WTC11 (cell line): ENCODE results near the gene ZNF584. TPM values are rescaled to one million over a fixed set of nuclear protein-coding genes. Genes with fewer than 3 reads are reported as not detected.

Experiments
- ATAC-seq: fragments of 200-7000 bp; cut with Tn5 transposase; 2 replicates; pipeline ENCODE4 v1.10.0; 2021; ENCODE audit warnings: mild to moderate bottlenecking, moderate library complexity
- CTCF ChIA-PET: fragments of 300-600 bp; sonication (Branson Sonifier 250); formaldehyde crosslinking; loops from one replicate; lab custom pipeline; 2021; ENCODE audit warnings: antibody characterized with exemption; lab: Charles Lee
- POLR2A ChIA-PET: fragments of 350-600 bp; sonication (Branson Sonifier 250); formaldehyde crosslinking; loops from one replicate; lab custom pipeline; 2021; ENCODE audit warnings: antibody characterized with exemption; lab: Charles Lee
- DNase-seq: peaks from one replicate; pipeline ENCODE4 v3.0.0; 2021; ENCODE audit warnings: low spot score
- H3K27ac Mint-ChIP-seq: 2 replicates; pipeline ENCODE4 v1.8.0; 2021; ENCODE audit warnings: mixed read lengths
- H3K27me3 Mint-ChIP-seq: 2 replicates; pipeline ENCODE4 v1.8.0; 2021; ENCODE audit warnings: low read depth, mild to moderate bottlenecking, moderate library complexity, mixed read lengths
- H3K36me3 Mint-ChIP-seq: 2 replicates; pipeline ENCODE4 v1.8.0; 2021; ENCODE audit warnings: mixed read lengths
- H3K4me1 Mint-ChIP-seq: 2 replicates; pipeline ENCODE4 v1.8.0; 2022; ENCODE audit warnings: mixed read lengths
- H3K4me3 Mint-ChIP-seq: 2 replicates; pipeline ENCODE4 v1.8.0; 2021; ENCODE audit warnings: mild to moderate bottlenecking, moderate library complexity, mixed read lengths
- H3K9me3 Mint-ChIP-seq: 2 replicates; pipeline ENCODE4 v1.8.0; 2021; ENCODE audit warnings: mixed read lengths
- ATF3 ChIP-seq: sonication (generic); formaldehyde crosslinking; conservative IDR thresholded peaks from 2 replicates; pipeline ENCODE4 v1.8.1; 2022; ENCODE audit warnings: mild to moderate bottlenecking, missing genetic modification reagents
- E2F1 ChIP-seq: sonication (generic); formaldehyde crosslinking; IDR thresholded peaks from 2 replicates; pipeline ENCODE4 v1.8.0; 2022; ENCODE audit warnings: mild to moderate bottlenecking, missing genetic modification reagents
- E2F5 ChIP-seq: sonication (generic); formaldehyde crosslinking; IDR thresholded peaks from 2 replicates; pipeline ENCODE4 v1.8.1; 2022; ENCODE audit warnings: mild to moderate bottlenecking, moderate library complexity, missing genetic modification reagents
- ERG ChIP-seq: fragments of 250-450 bp; sonication (Bioruptor Pico); IDR thresholded peaks from 2 replicates; pipeline ENCODE4 v1.8.0; 2021; ENCODE audit warnings: mild to moderate bottlenecking
- HMGA2 ChIP-seq: fragments of 250-450 bp; sonication (Bioruptor Pico); IDR thresholded peaks from 2 replicates; pipeline ENCODE4 v1.4.0; 2021; ENCODE audit warnings: mild to moderate bottlenecking, moderate library complexity
- NFATC4 ChIP-seq: fragments of 250-450 bp; sonication (Bioruptor Pico); IDR thresholded peaks from 2 replicates; pipeline ENCODE4 v1.9.0; 2021; ENCODE audit warnings: mild to moderate bottlenecking
- NR3C1 ChIP-seq: sonication (generic); formaldehyde crosslinking; conservative IDR thresholded peaks from 2 replicates; pipeline ENCODE4 v1.8.1; 2023; ENCODE audit warnings: low read depth, mild to moderate bottlenecking, missing genetic modification reagents
- PRDM15 ChIP-seq: sonication (generic); formaldehyde crosslinking; IDR thresholded peaks from 2 replicates; pipeline ENCODE4 v1.8.0; 2022; ENCODE audit warnings: missing genetic modification reagents
- SMAD3 ChIP-seq: sonication (generic); formaldehyde crosslinking; IDR thresholded peaks from 2 replicates; pipeline ENCODE4 v1.8.0; 2022; ENCODE audit warnings: missing genetic modification reagents, mild to moderate bottlenecking, borderline replicate concordance
- ZNF138 ChIP-seq: sonication (generic); formaldehyde crosslinking; conservative IDR thresholded peaks from 2 replicates; pipeline ENCODE4 v1.8.1; 2022; ENCODE audit warnings: mild to moderate bottlenecking, moderate library complexity, missing genetic modification reagents
- total RNA-seq: library from RNA; stranded (reverse); gene quantifications from 3 replicates; pipeline ENCODE4 v1.2.3, GENCODE V29; 2021
- TF ChIP-seq, protein P1 (sequence below): sonication (generic); formaldehyde crosslinking; IDR thresholded peaks from 2 replicates; pipeline ENCODE4 v1.8.1; 2023; ENCODE audit warnings: mild to moderate bottlenecking, missing genetic modification reagents, borderline replicate concordance
- TF ChIP-seq, protein P2 (sequence below): sonication (generic); formaldehyde crosslinking; IDR thresholded peaks from 2 replicates; pipeline ENCODE4 v1.8.0; 2023; ENCODE audit warnings: missing genetic modification reagents, mild to moderate bottlenecking, borderline replicate concordance
- TF ChIP-seq, protein P3 (sequence below): sonication (generic); formaldehyde crosslinking; IDR thresholded peaks from 2 replicates; pipeline ENCODE4 v1.8.1; 2022; ENCODE audit warnings: missing genetic modification reagents, borderline replicate concordance

ZNF584 gene
- total RNA-seq, 1 experiment from 2014 or later: 6.8 TPM

- ATAC-seq (no peak), DNase-seq (no peak)
- peaks cover 17% of the 10 kb centered on the region for H3K4me1 Mint-ChIP-seq
- no peaks in the 10 kb centered on the region for H3K27me3 Mint-ChIP-seq
- H3K9me3 Mint-ChIP-seq: no peaks in the 10 kb centered on the region
- POLR2A ChIA-PET: no interaction called here
- CTCF ChIA-PET: no interaction called here
- peak overlapping the region; percentile 38; the same call in 1 of the 2 replicates for H3K4me3 Mint-ChIP-seq
- TF ChIP-seq E2F5 (CRISPR knock-in tag) (no peak), NFATC4 (CRISPR knock-in tag) (no peak), NR3C1 (no peak), SMAD3 (CRISPR knock-in tag) (no peak), E2F1 (CRISPR knock-in tag) (no peak), ATF3 (CRISPR knock-in tag) (no peak), ZNF138 (CRISPR knock-in tag) (no peak), HMGA2 (CRISPR knock-in tag) (no peak), ERG (CRISPR knock-in tag) (no peak), PRDM15 (CRISPR knock-in tag) (no peak)
- TF ChIP-seq, protein P1, sequence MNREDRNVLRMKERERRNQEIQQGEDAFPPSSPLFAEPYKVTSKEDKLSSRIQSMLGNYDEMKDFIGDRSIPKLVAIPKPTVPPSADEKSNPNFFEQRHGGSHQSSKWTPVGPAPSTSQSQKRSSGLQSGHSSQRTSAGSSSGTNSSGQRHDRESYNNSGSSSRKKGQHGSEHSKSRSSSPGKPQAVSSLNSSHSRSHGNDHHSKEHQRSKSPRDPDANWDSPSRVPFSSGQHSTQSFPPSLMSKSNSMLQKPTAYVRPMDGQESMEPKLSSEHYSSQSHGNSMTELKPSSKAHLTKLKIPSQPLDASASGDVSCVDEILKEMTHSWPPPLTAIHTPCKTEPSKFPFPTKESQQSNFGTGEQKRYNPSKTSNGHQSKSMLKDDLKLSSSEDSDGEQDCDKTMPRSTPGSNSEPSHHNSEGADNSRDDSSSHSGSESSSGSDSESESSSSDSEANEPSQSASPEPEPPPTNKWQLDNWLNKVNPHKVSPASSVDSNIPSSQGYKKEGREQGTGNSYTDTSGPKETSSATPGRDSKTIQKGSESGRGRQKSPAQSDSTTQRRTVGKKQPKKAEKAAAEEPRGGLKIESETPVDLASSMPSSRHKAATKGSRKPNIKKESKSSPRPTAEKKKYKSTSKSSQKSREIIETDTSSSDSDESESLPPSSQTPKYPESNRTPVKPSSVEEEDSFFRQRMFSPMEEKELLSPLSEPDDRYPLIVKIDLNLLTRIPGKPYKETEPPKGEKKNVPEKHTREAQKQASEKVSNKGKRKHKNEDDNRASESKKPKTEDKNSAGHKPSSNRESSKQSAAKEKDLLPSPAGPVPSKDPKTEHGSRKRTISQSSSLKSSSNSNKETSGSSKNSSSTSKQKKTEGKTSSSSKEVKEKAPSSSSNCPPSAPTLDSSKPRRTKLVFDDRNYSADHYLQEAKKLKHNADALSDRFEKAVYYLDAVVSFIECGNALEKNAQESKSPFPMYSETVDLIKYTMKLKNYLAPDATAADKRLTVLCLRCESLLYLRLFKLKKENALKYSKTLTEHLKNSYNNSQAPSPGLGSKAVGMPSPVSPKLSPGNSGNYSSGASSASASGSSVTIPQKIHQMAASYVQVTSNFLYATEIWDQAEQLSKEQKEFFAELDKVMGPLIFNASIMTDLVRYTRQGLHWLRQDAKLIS (CRISPR knock-in tag): no peak
- TF ChIP-seq, protein P2, sequence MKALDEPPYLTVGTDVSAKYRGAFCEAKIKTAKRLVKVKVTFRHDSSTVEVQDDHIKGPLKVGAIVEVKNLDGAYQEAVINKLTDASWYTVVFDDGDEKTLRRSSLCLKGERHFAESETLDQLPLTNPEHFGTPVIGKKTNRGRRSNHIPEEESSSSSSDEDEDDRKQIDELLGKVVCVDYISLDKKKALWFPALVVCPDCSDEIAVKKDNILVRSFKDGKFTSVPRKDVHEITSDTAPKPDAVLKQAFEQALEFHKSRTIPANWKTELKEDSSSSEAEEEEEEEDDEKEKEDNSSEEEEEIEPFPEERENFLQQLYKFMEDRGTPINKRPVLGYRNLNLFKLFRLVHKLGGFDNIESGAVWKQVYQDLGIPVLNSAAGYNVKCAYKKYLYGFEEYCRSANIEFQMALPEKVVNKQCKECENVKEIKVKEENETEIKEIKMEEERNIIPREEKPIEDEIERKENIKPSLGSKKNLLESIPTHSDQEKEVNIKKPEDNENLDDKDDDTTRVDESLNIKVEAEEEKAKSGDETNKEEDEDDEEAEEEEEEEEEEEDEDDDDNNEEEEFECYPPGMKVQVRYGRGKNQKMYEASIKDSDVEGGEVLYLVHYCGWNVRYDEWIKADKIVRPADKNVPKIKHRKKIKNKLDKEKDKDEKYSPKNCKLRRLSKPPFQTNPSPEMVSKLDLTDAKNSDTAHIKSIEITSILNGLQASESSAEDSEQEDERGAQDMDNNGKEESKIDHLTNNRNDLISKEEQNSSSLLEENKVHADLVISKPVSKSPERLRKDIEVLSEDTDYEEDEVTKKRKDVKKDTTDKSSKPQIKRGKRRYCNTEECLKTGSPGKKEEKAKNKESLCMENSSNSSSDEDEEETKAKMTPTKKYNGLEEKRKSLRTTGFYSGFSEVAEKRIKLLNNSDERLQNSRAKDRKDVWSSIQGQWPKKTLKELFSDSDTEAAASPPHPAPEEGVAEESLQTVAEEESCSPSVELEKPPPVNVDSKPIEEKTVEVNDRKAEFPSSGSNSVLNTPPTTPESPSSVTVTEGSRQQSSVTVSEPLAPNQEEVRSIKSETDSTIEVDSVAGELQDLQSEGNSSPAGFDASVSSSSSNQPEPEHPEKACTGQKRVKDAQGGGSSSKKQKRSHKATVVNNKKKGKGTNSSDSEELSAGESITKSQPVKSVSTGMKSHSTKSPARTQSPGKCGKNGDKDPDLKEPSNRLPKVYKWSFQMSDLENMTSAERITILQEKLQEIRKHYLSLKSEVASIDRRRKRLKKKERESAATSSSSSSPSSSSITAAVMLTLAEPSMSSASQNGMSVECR (CRISPR knock-in tag): no peak
- TF ChIP-seq, protein P3, sequence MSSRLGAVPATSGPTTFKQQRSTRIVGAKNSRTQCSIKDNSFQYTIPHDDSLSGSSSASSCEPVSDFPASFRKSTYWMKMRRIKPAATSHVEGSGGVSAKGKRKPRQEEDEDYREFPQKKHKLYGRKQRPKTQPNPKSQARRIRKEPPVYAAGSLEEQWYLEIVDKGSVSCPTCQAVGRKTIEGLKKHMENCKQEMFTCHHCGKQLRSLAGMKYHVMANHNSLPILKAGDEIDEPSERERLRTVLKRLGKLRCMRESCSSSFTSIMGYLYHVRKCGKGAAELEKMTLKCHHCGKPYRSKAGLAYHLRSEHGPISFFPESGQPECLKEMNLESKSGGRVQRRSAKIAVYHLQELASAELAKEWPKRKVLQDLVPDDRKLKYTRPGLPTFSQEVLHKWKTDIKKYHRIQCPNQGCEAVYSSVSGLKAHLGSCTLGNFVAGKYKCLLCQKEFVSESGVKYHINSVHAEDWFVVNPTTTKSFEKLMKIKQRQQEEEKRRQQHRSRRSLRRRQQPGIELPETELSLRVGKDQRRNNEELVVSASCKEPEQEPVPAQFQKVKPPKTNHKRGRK (CRISPR knock-in tag): no peak
- TF ChIP-seq, all 79 proteins: peak for 0
- H3K36me3 Mint-ChIP-seq: peaks cover 10% of the 10 kb centered on the region
- H3K27ac Mint-ChIP-seq: no peak overlapping the region
Measured at GRCh38 chr19:58382997-58383603, 25.3 kb upstream of the ZNF584 start.
